Measurements from ENCODE around the gene LMNB1.
A peak's percentile ranks its signal among the peaks of the same experiment; 100 is the strongest.
"Not testable (repeated sequence)": the region's sequence is repeated elsewhere in the genome, so short reads cannot be mapped to it uniquely, and the experiment has no call there.

The LMNB1 gene

GRCh38 chr5:126776499-126777256 is at the start of gene LMNB1:
LMNB1 (plus strand) TSS chr5:126777136; CDS start chr5:126777509, 373 bp downstream.
- peak; percentile 81 to 85 for DNase-seq (ENCODE audit: low read depth in 2 of 2)

- DNase-seq (ENCODE audit: low read depth in 2 of 2): no peak
Measured at GRCh38 chr5:126732716-126733115, 44.2 kb upstream of the LMNB1 start.

- DNase-seq (ENCODE audit: low read depth in 2 of 2): not testable (repeated sequence)
Measured at GRCh38 chr5:126734573-126734972, 42.4 kb upstream of the LMNB1 start.

- DNase-seq (ENCODE audit: low read depth in 2 of 2): no peak
Measured at GRCh38 chr5:126736141-126736540, 40.8 kb upstream of the LMNB1 start.

- no peak for DNase-seq (ENCODE audit: low read depth in 2 of 2)
Measured at GRCh38 chr5:126741361-126741760, 35.6 kb upstream of the LMNB1 start.

GRCh38 chr5:126742425-126742824 is 34.5 kb upstream of the LMNB1 start:
- DNase-seq (ENCODE audit: low read depth in 2 of 2): no peak

GRCh38 chr5:126744836-126745235 is 32.1 kb upstream of the LMNB1 start:
- DNase-seq (ENCODE audit: low read depth in 2 of 2): no peak

GRCh38 chr5:126745259-126745992 is 31.5 kb upstream of the LMNB1 start:
- DNase-seq (ENCODE audit: low read depth in 2 of 2): no peak

- no peak for DNase-seq (ENCODE audit: low read depth in 2 of 2)
Measured at GRCh38 chr5:126746290-126746689, 30.6 kb upstream of the LMNB1 start.

GRCh38 chr5:126752081-126752785 is 24.7 kb upstream of the LMNB1 start:
- DNase-seq (ENCODE audit: low read depth in 2 of 2): no peak

- DNase-seq (ENCODE audit: low read depth in 2 of 2): no peak
Measured at GRCh38 chr5:126753227-126753626, 23.7 kb upstream of the LMNB1 start.

- no peak for DNase-seq (ENCODE audit: low read depth in 2 of 2)
Measured at GRCh38 chr5:126754609-126755008, 22.3 kb upstream of the LMNB1 start.

GRCh38 chr5:126755593-126755992 is 21.3 kb upstream of the LMNB1 start:
- no peak for DNase-seq (ENCODE audit: low read depth in 2 of 2)

GRCh38 chr5:126757713-126758357 is 19.1 kb upstream of the LMNB1 start:
- no peak for DNase-seq (ENCODE audit: low read depth in 2 of 2)

- no peak for DNase-seq (ENCODE audit: low read depth in 2 of 2)
Measured at GRCh38 chr5:126763371-126763770, 13.6 kb upstream of the LMNB1 start.

GRCh38 chr5:126769703-126770102 is 7.2 kb upstream of the LMNB1 start:
- no peak for DNase-seq (ENCODE audit: low read depth in 2 of 2)

- not testable (repeated sequence) for DNase-seq (ENCODE audit: low read depth in 2 of 2)
Measured at GRCh38 chr5:126773536-126773935, 3.4 kb upstream of the LMNB1 start.

GRCh38 chr5:126774595-126774994 is 2.3 kb upstream of the LMNB1 start:
- not testable (repeated sequence) for DNase-seq (ENCODE audit: low read depth in 2 of 2)

GRCh38 chr5:126777257-126777974 is 480 bp downstream of the LMNB1 start:
- DNase-seq (ENCODE audit: low read depth in 2 of 2): peak in 1 of 2 donors; percentile 14

- DNase-seq (ENCODE audit: low read depth in 2 of 2): peak; percentile 77 to 89
Measured at GRCh38 chr5:126777975-126778674, 1.2 kb downstream of the LMNB1 start.

Measured in activated CD8-positive, alpha-beta memory T cell treated with anti-CD3 and anti-CD28 coated beads for 4 hours (primary cell).